Left kidney (tissue), 2 donors: Measurements from ENCODE around the gene SMIM22. TPM values are rescaled to one million over a fixed set of nuclear protein-coding genes. Genes with fewer than 3 reads are reported as not detected.

Experiments
- DNase-seq: peaks from one replicate; pipeline ENCODE4 v3.0.0-alpha.2; 2013
- polyA plus RNA-seq: library from polyadenylated mRNA; unstranded; fragments of 120-200 nt; gene quantifications from one replicate; pipeline ENCODE4 v1.2.1, GENCODE V29; 2013; ENCODE audit not compliant: insufficient read length

Gene SMIM22
- polyA plus RNA-seq, 1 donor: 5.8 TPM

GRCh38 chr16:4792951-4793513, 2.1 kb upstream of the SMIM22 start:
- DNase-seq: no peak

DNA sequence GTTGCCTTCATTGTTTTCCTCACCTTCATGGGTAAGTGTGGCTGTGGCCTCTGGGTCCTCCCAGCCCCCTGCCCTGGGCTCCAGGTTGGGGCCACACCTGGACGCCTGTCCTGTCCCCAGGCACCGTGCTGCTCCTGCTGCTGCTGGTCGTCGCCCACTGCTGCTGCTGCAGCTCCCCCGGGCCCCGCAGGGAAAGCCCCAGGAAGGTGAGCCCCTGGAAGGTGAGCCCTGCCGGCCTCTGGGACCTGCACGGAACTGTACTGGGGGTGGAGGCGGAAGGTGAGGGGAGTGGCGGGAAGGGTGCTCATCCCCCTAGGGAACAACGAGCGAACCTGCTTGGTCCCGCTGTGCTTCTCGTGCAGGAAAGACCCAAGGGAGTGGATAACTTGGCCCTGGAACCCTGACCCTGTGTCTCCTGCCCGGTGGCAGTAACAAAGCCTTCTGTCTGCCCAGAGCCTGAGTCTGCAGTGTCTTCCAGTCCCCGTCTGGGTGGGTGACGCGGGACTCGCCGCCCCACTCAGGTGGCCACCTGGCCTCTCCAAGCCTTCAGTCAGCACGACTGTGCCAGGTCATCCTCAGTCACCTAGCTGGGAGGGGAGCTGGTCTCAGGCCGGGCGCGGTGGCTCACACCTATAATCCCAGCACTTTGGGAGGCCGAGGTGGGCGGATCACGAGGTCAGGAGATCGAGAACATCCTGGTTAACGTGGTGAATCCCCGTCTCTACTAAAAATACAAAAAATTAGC, 831 bp downstream of the SMIM22 start:
- no peak for DNase-seq

DNA sequence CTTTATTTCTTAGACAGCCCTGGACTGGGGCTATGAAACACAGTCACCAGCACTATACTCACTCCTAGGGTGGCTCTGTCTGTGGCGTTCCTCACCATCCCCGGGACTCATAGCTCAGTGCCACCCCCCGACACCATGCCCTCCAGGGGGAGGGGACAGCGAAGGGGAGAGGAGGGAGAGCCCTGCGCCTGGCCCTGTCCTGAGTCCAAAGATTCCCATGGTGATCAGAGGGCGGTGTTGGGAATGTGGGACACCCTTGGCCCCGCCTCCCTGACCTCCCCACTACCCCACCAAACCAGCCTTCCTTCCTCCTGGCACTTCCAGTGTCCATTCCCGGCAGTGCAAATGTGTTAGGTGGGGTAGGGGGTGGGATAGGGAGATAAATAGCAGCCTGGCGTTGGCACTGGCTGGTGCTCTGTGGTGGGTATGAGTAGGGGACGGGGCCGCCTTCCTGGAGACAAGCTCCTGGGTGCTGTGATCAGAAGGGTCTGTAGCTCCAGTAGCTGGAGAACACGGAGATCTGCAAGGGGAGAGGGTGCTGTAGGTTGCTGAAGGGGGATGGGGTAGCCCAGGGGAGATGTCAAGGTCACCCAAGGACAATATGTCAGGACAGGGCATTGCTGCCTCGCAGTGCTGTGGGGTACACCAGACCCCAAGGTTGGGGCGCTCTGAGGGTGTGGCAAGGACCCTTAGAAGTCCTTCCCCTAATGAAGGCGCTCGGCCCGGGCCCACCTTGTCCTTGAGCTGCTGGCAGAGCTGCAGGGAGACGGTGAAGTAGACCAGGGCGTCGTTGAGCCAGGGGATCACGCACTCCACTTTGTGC, 2.0 kb downstream of the SMIM22 start:
- DNase-seq: no peak

DNA sequence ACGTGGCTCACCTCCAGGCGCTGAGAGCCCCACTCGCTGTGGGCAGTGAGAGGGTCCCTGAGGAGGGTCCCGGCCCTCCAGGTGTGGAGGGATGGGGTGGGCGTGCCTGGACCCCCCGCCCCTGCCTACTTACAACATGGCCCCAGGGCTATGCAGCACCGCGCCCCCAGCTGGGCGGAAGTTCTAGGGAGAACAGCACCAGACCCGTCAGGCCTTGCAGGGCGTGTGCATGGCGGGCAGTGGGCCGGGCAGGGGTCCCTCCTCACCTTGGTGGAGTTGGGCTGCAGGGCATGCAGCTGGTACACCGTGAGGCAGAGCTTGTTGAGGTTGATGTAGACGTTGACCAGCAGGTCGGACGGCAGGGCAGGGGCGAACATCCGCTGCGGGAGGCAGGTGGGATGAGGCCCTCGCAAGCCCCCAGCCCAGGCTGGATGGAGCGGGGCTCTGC, 2.7 kb downstream of the SMIM22 start:
- no peak for DNase-seq

DNA sequence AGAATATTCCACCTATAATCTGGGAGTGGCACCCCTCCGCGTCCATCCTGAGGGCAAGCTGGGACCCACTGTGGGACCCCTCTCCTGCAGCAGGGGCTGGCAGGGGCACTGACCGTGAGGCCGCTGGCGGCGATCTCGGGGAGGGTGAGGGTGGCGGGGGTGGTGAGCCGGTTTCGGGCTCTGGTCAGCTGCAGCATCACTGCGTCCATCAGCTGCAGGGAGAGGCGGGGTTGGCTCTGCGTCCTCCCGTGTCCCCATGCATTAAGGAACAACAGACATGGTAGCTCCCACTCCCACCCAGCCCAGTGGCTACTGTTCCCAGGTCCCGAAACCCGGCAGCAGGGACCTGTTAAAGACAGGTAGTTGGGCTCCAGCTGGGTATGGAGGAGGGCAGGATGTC, 3.3 kb downstream of the SMIM22 start:
- DNase-seq: no peak

GRCh38 chr16:4799171-4799855, 4.1 kb downstream of the SMIM22 start:
- DNase-seq: no peak

DNA sequence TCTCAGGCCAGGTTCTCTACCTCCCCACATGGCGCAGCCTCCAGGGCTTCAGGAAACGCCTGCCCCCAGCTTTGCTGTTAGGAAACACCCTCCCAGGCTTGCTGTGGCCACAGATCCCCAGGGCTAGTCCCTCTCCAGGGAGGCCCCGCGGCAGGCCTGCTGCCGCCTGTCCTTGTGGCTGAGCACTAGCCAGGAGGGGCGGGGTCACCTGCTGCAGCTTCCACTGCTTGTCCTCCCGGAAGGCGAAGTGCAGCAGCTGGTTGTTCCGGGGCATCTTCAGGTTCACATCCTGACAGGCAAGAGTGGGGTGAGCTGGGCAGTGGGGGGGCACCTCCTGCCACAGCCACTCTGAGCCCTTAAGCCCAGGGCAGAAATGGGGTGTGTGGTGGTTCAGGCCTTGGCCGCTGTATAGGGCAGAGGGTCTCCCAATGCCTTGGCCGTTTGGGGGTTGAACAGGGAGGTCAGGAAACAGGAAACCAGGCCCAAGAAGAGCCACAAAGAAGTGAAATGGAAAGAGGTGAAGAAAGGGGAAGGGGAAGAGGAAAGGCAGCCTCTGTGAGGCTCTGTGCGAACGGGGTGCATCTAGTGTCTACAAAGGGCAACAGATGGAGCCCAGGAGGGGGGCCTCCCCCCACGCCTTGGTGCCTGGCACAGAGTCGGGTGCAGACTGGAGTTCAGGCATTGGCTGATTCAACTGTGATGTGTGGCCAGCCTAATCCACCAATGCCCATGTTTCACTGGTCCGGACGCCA, 5.3 kb downstream of the SMIM22 start:
- no peak for DNase-seq

GRCh38 chr16:4801051-4801961, 6.1 kb downstream of the SMIM22 start:
- DNase-seq: peak; percentile 10

DNA sequence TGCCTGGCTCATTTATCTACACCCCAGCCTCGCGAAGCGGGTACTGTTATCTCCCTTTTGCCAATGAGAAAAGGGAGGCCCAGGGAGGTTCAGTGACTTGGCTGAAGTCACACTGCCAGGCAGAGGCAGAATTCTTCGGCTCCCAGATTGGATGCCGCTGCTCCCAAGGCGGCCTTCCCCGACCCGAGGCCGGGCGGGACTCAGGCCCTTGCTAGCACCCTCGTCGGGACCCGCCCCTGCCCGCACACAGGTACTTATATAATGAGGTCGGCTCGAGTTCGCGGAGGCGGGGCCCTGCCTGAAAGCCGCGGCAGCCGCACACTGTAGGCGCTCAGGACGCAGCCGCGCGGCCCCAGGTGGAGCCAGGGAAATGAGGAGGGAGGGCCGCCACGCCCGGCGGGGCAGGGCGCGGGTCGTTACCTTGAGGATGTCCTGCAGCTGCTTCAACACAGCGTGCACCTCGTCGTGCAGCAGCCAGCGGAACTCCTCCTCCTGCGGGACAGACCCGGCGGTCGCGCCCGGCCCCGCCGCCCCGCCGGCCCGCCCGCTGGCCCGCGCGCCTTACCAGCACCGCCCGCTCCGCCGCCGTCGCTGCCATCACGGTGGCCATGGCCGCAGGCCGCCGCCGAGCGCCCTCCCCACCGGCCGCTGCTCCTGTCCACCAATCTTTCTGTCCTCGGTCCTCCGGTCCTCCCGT, 6.9 kb downstream of the SMIM22 start, which contains the start of gene ROGDI:
ROGDI (minus strand) TSS at position 672 of the 697 bp plus-strand sequence; CDS start at position 610, 62 bp downstream.
- DNase-seq: peak; percentile 77

- peak; percentile 90 for DNase-seq
These were observed 7.6 kb downstream of the SMIM22 start for GRCh38 chr16:4802659-4803287.

GRCh38 chr16:4803401-4803844, 8.3 kb downstream of the SMIM22 start:
- DNase-seq: no peak

- DNase-seq: no peak
These were observed 9.0 kb downstream of the SMIM22 start for GRCh38 chr16:4803898-4804762.

DNA sequence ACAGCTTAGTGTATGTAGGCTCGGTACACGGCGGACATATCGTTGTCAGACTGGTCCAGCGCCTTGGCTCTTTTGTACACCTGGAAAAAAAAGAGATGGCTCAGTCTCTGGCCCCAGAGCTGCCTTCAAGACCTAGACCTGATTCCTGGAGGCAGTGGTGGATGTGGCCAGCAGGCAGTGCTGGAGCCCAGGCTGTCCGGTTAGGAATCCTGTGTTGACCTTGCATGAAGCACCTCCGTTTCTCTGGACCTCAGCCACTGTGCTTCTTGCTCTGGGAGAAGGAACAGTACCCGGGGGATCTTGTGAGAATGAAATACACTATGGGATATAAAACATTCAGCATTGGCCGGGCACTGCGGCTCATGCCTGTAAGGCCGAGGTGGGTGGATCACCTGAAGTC, 10.1 kb downstream of the SMIM22 start:
- DNase-seq: no peak

DNA sequence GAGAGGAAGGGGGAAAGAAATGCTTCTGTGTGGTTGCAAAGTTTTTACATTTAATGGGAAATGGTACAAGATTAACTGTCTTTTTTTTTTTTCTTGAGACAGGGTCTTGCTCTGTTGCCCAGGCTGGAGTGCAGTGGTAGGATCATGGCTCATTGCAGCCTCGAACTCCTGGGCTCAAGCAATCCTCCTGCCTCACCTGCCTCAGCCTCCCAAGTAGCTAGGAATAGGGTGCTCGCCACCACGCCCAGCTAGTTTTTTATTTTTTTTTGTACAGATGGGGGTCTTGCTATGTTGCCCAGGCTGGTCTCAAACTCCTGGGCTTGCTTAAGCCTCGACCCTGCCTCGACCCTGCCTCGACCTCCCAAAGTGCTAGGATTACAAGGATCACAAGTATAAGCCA, 11.1 kb downstream of the SMIM22 start:
- DNase-seq: no peak

DNA sequence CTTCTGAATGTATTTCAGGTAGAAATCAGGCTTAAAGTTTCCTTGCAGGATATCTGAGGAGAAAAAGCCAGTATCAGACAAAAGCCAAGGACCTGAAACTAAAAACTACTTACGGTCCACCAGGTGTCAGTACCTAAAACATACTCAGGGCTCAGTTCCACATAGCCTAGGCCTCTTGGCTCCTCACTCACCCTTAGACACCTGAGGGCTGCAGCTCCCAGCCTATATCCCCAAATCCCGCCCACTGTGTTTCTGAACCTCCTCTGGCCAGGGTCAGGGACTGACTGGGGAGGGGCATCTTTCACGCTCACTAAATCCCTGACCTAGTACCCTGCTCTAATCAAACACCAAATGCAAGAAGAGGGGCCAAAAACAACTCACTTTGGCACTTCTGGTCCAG, 16.1 kb downstream of the SMIM22 start:
- DNase-seq: no peak

DNA sequence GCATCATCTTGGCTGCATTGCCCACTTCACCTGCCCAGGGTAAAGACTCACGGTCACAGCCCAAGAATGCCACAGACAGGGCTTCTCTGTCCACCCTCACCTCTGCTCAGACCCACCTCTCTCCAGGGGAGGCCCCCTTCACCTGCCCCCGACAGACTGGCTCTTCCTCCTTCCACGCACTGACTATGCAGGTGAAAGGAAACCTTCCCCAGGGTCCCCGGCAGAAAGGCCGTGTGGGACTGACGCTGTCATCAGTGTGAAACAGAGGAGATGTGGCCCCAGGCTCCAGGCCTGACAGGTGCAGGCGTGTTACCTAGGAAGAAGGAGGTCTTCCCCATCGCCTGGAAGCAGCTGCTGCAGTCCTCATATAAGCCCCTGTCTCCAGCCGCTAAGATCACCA, 16.6 kb downstream of the SMIM22 start:
- DNase-seq: no peak

GRCh38 chr16:4813251-4814003, 18.3 kb downstream of the SMIM22 start:
- DNase-seq: no peak
